NCI-H82 (cell line): ENCODE measurements around the gene CNDP2.
"Not testable (repeated sequence)": the region's sequence is repeated elsewhere in the genome, so short reads cannot be mapped to it uniquely, and the experiment has no call there.

Experiments used
- DNase-seq: peaks from one replicate; lab custom pipeline; 2025; lab: John Stamatoyannopoulos, UW

CNDP2 gene

GRCh38 chr18:74518456-74519295 is 22.5 kb downstream of the CNDP2 start:
- no peak for DNase-seq

- no peak for DNase-seq
Measured at GRCh38 chr18:74519320-74520095, 23.3 kb downstream of the CNDP2 start.

GRCh38 chr18:74520096-74520833 is 24.1 kb downstream of the CNDP2 start:
- no peak for DNase-seq

GRCh38 chr18:74521068-74521725 is 25.0 kb downstream of the CNDP2 start:
- no peak for DNase-seq

- no peak for DNase-seq
Measured at GRCh38 chr18:74522635-74523548, 26.7 kb downstream of the CNDP2 start.

- DNase-seq: no peak
Measured at GRCh38 chr18:74524097-74524496, 27.9 kb downstream of the CNDP2 start.

- DNase-seq: not testable (repeated sequence)
Measured at GRCh38 chr18:74524915-74525314, 28.8 kb downstream of the CNDP2 start.

GRCh38 chr18:74525741-74526140 is 29.6 kb downstream of the CNDP2 start:
- no peak for DNase-seq

- DNase-seq: no peak
Measured at GRCh38 chr18:74526488-74526887, 30.3 kb downstream of the CNDP2 start.

- no peak for DNase-seq
Measured at GRCh38 chr18:74528478-74528877, 32.3 kb downstream of the CNDP2 start.

GRCh38 chr18:74528913-74529312 is 32.8 kb downstream of the CNDP2 start:
- DNase-seq: no peak

GRCh38 chr18:74529378-74529777 is 33.2 kb downstream of the CNDP2 start:
- DNase-seq: no peak

GRCh38 chr18:74529811-74530583 is 33.8 kb downstream of the CNDP2 start:
- no peak for DNase-seq

GRCh38 chr18:74530584-74530862 is 34.4 kb downstream of the CNDP2 start:
- DNase-seq: no peak

- DNase-seq: no peak
Measured at GRCh38 chr18:74531043-74531442, 34.9 kb downstream of the CNDP2 start.

- no peak for DNase-seq
Measured at GRCh38 chr18:74532511-74533025, 36.4 kb downstream of the CNDP2 start.

- no peak for DNase-seq
Measured at GRCh38 chr18:74533666-74534065, 37.5 kb downstream of the CNDP2 start.

GRCh38 chr18:74534150-74534969 is 38.2 kb downstream of the CNDP2 start, which contains the start of gene CNDP1:
TSS of gene CNDP1 (plus strand) at chr18:74534500. CDS start at chr18:74534668, 168 bp downstream.
- no peak for DNase-seq
